Mesothelial cell of epicardium (in vitro differentiated cells): ENCODE measurements around the gene KRT6B. TPM values are rescaled to one million over a fixed set of nuclear protein-coding genes. Genes with fewer than 3 reads are reported as not detected.
"Not testable (repeated sequence)": the region's sequence is repeated elsewhere in the genome, so short reads cannot be mapped to it uniquely, and the experiment has no call there.

Experiments
- DNase-seq, 2 experiments: peaks; one replicate each; pipeline ENCODE4 v3.0.0; 2021; ENCODE audit warnings: low spot score in 2 of 2; ENCODE audit not compliant: unreplicated experiment in 2 of 2
- H3K27ac Mint-ChIP-seq: 2 replicates; pipeline ENCODE4 v1.8.0; 2021; ENCODE audit warnings: mixed read lengths
- H3K27me3 Mint-ChIP-seq: 2 replicates; pipeline ENCODE4 v1.8.0; 2021; ENCODE audit warnings: low read depth, mixed read lengths
- H3K36me3 Mint-ChIP-seq: 2 replicates; pipeline ENCODE4 v1.8.0; 2021; ENCODE audit warnings: mixed read lengths
- H3K4me1 Mint-ChIP-seq: 2 replicates; pipeline ENCODE4 v1.8.0; 2021; ENCODE audit warnings: mixed read lengths
- H3K4me3 Mint-ChIP-seq: 2 replicates; pipeline ENCODE4 v1.8.0; 2021; ENCODE audit warnings: mild to moderate bottlenecking, moderate library complexity, mixed read lengths
- H3K9me3 Mint-ChIP-seq: 2 replicates; pipeline ENCODE4 v1.8.0; 2021; ENCODE audit warnings: mixed read lengths
- total RNA-seq: library from RNA; stranded (reverse); gene quantifications from 3 replicates; pipeline ENCODE4 v1.2.1, GENCODE V29; 2021
- TF ChIP-seq, protein P1 (sequence below): fragments of 200-600 bp; sonication (generic); IDR thresholded peaks from one replicate; pipeline ENCODE4 v1.5.0; 2021; ENCODE audit warnings: antibody characterized with exemption; ENCODE audit not compliant: unreplicated experiment

The KRT6B gene
- total RNA-seq, 1 donor from 2014 or later = not detected

DNA sequence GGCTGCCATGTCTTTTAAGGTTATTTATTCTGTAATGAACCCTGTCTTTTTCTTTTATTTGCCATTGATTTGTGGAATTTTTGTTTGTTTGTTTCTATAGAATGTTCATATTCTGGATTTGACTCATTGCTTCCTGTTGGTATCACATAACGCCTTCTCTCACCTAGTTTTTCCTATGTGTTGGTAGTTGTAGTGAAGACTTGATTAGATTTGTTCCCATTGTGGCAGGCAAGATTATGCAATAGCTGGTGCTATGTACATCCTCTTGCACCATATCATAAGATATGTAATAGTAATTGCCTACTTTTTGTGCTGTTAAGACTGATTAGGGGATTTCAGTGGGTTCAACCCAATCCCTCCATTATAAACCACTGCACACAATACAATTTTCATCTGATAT lies 3.9 kb upstream of the KRT6B start:
- H3K4me1 Mint-ChIP-seq = no peaks in the 10 kb centered on the region
- DNase-seq = no peak
- H3K9me3 Mint-ChIP-seq = no peaks in the 10 kb centered on the region
- TF ChIP-seq, protein P1, sequence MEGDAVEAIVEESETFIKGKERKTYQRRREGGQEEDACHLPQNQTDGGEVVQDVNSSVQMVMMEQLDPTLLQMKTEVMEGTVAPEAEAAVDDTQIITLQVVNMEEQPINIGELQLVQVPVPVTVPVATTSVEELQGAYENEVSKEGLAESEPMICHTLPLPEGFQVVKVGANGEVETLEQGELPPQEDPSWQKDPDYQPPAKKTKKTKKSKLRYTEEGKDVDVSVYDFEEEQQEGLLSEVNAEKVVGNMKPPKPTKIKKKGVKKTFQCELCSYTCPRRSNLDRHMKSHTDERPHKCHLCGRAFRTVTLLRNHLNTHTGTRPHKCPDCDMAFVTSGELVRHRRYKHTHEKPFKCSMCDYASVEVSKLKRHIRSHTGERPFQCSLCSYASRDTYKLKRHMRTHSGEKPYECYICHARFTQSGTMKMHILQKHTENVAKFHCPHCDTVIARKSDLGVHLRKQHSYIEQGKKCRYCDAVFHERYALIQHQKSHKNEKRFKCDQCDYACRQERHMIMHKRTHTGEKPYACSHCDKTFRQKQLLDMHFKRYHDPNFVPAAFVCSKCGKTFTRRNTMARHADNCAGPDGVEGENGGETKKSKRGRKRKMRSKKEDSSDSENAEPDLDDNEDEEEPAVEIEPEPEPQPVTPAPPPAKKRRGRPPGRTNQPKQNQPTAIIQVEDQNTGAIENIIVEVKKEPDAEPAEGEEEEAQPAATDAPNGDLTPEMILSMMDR = no peak
- H3K4me3 Mint-ChIP-seq = no peak overlapping the region
- peaks cover 11% of the 10 kb centered on the region for H3K27me3 Mint-ChIP-seq
- H3K36me3 Mint-ChIP-seq = no peaks in the 10 kb centered on the region
- no peak overlapping the region for H3K27ac Mint-ChIP-seq

DNA sequence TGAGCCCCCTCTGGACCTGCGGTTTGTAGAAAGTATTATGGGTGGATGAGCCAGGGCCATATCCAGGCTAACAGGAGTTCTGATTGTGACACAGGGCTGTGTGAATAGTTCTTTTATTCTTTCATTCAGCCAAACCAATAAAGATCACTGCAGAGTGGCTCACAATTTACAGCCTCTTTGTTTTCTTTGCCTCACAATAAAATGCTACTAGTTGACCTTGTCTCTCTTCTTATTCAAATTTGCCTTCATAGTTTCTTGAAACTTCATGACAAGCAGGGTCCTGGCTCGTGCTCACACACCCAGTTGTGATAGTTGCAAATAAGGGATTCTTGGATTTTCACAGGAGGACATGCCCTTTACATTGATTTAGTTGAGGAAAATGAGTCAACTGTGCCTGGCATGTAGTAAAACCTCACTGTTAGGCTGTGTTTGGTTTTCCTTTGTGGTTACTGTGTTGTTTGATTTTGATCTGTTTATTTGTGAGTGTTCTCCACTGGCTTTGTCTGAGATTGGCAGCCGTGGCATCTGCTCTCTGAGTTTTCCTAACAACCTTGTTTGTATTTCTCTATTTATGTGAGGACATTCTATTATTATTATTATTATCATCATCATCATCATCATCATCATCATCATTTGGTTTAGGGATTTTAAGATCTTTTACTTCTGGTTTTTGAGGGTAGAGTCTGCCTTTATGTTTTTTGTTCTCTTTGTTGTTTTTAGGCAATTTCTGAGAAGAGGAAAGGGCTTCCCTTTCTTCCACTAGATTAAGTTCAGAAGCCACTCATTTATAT lies 2.7 kb upstream of the KRT6B start:
- peak overlapping the region; percentile 22 for H3K27ac Mint-ChIP-seq
- H3K36me3 Mint-ChIP-seq = no peaks in the 10 kb centered on the region
- no peak overlapping the region for H3K4me3 Mint-ChIP-seq
- H3K4me1 Mint-ChIP-seq = no peaks in the 10 kb centered on the region
- no peak for DNase-seq
- TF ChIP-seq, protein P1 = no peak
- no peaks in the 10 kb centered on the region for H3K9me3 Mint-ChIP-seq
- peaks cover 20% of the 10 kb centered on the region for H3K27me3 Mint-ChIP-seq

DNA sequence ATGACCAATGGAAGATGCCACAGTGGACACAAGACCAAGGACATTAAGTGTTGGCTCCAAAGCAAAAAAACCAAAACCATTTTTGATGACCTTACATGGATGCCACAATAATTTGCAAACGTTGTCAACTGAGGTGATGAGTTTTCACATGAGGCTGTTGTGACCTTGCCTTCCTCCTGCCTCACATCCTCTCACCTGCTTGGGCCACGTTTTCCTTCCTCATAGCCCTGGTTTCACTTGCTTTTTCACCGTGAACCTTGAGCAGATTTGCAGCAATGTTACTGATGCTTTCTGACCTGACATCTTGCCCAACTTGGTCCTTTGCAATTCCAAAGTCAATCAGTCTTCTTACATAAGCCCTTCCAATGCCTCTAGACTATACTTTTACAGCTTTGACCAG lies 3.7 kb downstream of the KRT6B start:
- TF ChIP-seq, protein P1 = no peak
- H3K27ac Mint-ChIP-seq = no peak overlapping the region
- H3K4me1 Mint-ChIP-seq = peaks cover 4% of the 10 kb centered on the region
- DNase-seq = no peak
- H3K4me3 Mint-ChIP-seq = no peak overlapping the region
- no peaks in the 10 kb centered on the region for H3K36me3 Mint-ChIP-seq
- peaks cover 39% of the 10 kb centered on the region for H3K27me3 Mint-ChIP-seq
- H3K9me3 Mint-ChIP-seq = no peaks in the 10 kb centered on the region

DNA sequence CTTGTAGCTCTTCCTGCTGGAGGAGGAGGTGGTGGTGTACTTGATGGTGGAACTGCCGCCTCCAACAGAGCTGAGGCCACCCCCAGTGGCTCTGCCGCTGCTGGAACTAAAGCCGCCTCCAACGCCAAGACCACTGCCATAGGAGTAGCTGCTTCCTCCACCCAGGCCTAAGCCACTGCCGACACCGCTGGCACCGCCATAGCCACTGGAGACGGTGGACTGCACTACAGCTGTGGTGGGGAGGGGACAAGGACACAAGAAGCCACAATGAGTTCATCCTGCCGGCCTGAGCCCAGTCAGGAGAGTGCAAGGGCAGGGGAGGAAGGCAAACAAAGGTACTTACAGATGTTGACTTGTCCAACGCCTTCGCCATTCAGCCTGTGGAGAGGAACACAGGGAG lies 4.8 kb downstream of the KRT6B start:
- peaks cover 14% of the 10 kb centered on the region for H3K4me1 Mint-ChIP-seq
- peaks cover 37% of the 10 kb centered on the region for H3K27me3 Mint-ChIP-seq
- not testable (repeated sequence) for H3K27ac Mint-ChIP-seq, DNase-seq, H3K9me3 Mint-ChIP-seq, H3K4me3 Mint-ChIP-seq, H3K36me3 Mint-ChIP-seq

DNA sequence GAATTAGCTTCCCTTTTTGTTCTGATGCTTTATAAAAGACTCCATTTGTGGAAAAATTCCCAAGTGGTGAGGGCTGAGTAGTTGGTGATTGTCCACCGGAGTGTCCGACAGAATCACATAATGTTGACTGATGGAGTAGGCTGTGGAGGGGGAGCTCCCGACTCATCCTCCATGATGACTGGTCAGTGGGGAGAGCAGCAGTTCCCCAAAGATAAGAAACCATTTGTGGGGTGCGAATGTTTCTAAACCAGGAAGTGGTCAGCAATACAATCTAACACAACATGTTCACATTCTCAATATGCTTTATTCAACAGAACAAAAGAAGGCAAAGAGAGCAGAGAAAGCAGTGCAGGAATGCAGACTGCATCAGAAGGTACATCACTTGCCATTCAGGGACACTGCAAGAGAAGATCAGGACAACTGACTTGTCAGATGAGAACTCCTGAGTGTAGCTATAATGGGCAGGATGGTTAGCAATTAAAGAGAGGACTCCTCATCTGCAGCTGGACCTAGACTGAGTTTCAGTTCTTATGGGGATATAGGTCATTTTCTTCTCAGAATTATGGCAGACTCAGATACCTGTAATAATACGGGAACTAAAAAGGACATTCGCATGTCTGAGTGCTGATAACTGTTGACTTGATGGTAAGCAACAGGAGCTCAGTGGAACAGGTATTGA lies 5.4 kb downstream of the KRT6B start:
- TF ChIP-seq, protein P1 = no peak
- H3K4me3 Mint-ChIP-seq = no peak overlapping the region

DNA sequence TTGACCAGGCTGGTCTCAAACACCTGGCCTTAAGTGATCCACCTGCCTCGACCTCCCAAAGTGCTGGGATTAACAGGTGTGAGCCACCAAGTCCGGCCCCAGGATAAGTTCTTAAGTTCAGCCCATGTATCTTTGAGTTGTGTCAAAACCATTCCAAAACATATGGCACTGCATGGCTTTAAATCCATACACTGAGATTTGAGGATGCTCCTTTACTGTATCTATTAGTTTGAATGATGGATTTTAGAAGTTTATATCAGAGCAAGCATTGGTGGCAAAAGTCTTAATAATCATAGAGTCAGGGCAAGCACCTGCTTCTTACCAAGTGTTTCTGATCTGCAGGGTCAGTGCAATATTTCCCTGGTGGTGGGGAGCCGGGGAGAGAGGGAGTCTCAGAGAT lies 6.1 kb downstream of the KRT6B start:
- Mint-ChIP-seq H3K4me1 (peaks cover 27% of the 10 kb centered on the region), H3K4me3 (no peak overlapping the region), H3K27me3 (peaks cover 33% of the 10 kb centered on the region), H3K9me3 (no peaks in the 10 kb centered on the region), H3K27ac (no peak overlapping the region), H3K36me3 (no peaks in the 10 kb centered on the region)
- DNase-seq = no peak
- TF ChIP-seq, protein P1 = no peak

More for the DNA sequence above, 5.4 kb downstream of the KRT6B start:
- no peak for DNase-seq
- Mint-ChIP-seq H3K9me3 (no peaks in the 10 kb centered on the region), H3K27me3 (peaks cover 33% of the 10 kb centered on the region), H3K4me1 (peaks cover 21% of the 10 kb centered on the region), H3K27ac (no peak overlapping the region), H3K36me3 (no peaks in the 10 kb centered on the region)
